NCI-H2171 treated with DMSO at 0.1 percent for 48 hours (cell line): ENCODE data around the gene PPP1R12C.
A peak's percentile ranks its signal among the peaks of the same experiment; 100 is the strongest.

ENCODE experiments used
- DNase-seq: peaks from one replicate; lab custom pipeline; 2025; lab: John Stamatoyannopoulos, UW

PPP1R12C gene

GRCh38 chr19:55089342-55089944 is 28.0 kb downstream of the PPP1R12C start:
- no peak for DNase-seq

GRCh38 chr19:55088543-55089341 is 28.7 kb downstream of the PPP1R12C start:
- peak; percentile 19 for DNase-seq

GRCh38 chr19:55088021-55088451 is 29.4 kb downstream of the PPP1R12C start:
- no peak for DNase-seq

GRCh38 chr19:55087542-55087901 is 29.9 kb downstream of the PPP1R12C start:
- no peak for DNase-seq

GRCh38 chr19:55086730-55087541 is 30.5 kb downstream of the PPP1R12C start:
- no peak for DNase-seq

GRCh38 chr19:55085923-55086715 is 31.3 kb downstream of the PPP1R12C start:
- DNase-seq, result no peak

GRCh38 chr19:55084416-55084815 is 33.0 kb downstream of the PPP1R12C start:
- no peak for DNase-seq

- no peak for DNase-seq
Measured at GRCh38 chr19:55083004-55083850, 34.2 kb downstream of the PPP1R12C start.

- DNase-seq, result no peak
Measured at GRCh38 chr19:55082020-55082851, 35.2 kb downstream of the PPP1R12C start.

- DNase-seq, result no peak
Measured at GRCh38 chr19:55081770-55082019, 35.7 kb downstream of the PPP1R12C start.

GRCh38 chr19:55080968-55081769 is 36.3 kb downstream of the PPP1R12C start:
- DNase-seq, result peak; percentile 72

GRCh38 chr19:55080121-55080967 is 37.1 kb downstream of the PPP1R12C start:
- peak; percentile 91 for DNase-seq

GRCh38 chr19:55079400-55080038 is 37.9 kb downstream of the PPP1R12C start:
- DNase-seq, result no peak

GRCh38 chr19:55078996-55079395 is 38.4 kb downstream of the PPP1R12C start:
- DNase-seq, result no peak

GRCh38 chr19:55077106-55077505 is 40.3 kb downstream of the PPP1R12C start:
- DNase-seq, result no peak

- DNase-seq, result no peak
Measured at GRCh38 chr19:55076321-55076720, 41.1 kb downstream of the PPP1R12C start.

- no peak for DNase-seq
Measured at GRCh38 chr19:55075371-55075998, 42.0 kb downstream of the PPP1R12C start, which contains the start of gene EPS8L1. TSS of gene EPS8L1 (plus strand) at chr19:55075869. CDS start at chr19:55076445, 576 bp downstream.
